GM19455 (cell line): ENCODE results near the gene DMD.
"Not testable (repeated sequence)": the region's sequence is repeated elsewhere in the genome, so short reads cannot be mapped to it uniquely, and the experiment has no call there.

Experiments used
- ATAC-seq: cut with Tn5 transposase; IDR thresholded peaks from one replicate; pipeline ENCODE4 v1.9.1; 2021; ENCODE audit not compliant: unreplicated experiment

Gene DMD

DNA sequence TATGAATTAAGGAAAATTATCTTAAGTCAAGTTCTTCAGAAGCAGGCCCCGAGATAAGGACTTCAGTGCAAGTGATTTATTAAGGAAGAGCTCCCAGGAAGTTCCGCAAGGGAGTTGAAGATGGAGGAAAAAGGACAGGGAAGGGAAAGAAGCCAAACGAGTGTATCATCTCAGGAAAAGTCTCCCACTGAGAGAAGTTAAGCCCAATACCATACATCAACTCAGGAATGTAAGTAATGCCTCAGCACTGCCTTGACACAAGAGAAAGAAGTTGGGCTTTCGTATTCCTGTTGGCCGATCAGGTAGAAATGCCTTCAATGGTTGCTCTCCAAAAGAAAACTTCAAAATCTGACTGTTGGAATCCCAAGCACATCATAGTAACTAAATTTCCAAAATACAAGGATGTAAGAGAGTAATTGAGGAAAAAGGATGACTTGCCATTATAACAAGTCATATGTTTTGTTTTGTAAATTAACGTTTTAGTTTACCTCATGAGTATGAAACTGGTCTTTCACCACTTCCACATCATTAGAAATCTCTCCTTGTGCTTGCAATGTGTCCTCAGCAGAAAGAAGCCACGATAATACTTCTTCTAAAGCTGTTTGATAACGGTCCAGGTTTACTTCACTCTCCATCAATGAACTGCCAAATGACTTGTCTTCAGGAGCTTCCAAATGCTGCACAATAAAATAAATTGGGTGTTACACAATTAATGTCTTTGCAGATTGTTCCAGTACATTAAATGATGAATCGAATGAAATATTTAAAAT lies 566.7 kb downstream of the DMD start:
- no peak for ATAC-seq

DNA sequence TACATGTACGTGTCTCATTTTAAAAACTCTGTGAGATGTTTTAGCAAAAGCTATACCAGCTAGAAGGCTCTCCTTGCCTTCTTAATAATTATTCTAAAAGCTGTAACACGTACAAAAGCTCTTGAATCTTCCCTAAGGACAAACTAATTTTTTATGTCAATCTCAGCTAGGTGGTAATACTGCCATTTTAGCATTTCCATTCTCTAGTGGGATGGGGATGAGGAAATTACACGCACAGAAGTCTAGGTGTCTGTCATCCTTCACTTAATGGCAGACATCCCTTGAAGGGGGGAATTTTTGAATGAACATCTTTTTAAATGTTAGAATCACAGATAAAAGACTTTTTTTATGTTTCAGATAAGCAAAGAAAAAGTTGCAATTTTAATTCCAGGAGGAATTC lies 569.1 kb downstream of the DMD start:
- no peak for ATAC-seq

DNA sequence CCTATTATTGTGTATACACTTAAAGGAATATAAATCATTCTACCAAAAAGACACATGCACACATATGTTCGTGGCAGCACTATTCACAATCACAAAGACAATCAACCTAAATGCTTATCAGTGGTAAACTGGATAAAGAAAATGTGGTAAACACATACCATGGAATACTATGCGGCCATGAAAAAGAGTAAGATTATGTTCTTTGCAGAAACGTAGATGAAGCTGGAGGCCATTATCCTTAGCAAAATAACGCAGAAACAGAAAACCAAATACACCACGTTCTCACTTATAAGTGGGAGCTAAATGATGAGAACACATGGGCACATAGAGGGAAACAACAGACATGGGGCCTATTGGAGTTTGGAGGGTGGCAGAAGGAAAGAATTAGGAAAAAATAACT lies 593.2 kb downstream of the DMD start:
- no peak for ATAC-seq

DNA sequence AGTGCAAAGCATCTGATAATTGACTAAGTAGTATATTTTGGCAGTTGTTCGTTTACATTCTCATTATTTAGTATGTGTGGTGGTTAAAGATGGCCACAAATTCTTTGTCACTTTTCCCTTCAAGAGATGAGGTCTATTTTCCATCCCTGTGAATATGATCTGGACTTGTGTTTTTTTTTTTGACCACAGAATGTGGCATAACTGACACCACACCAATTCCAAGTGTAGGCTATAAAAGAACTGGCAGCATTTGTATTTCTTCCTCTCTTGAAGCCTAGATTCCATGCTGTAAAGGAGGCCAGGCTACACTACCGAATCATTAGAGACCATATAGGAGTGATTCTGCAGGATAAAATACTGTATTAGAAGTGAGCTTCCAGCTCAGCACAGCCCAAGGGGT lies 596.6 kb downstream of the DMD start:
- no peak for ATAC-seq

DNA sequence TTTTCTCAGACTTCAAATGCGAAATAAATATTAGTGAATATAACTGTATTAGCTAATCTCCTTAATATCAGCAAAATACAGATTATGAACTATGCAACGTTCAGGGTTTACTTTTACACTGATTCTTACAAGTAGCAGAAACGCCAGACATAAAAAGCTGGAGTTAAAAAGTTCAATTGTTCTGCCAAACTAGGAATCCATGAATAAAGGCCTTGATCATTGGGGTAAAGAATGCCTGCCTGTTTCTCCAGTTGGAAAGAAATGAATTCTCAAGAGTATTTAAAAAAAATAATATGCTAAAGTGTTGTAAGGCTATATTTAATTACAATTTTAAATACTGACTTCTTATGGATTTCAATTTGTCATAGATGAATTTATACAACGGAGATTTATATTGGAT lies 612.2 kb downstream of the DMD start:
- no peak for ATAC-seq

DNA sequence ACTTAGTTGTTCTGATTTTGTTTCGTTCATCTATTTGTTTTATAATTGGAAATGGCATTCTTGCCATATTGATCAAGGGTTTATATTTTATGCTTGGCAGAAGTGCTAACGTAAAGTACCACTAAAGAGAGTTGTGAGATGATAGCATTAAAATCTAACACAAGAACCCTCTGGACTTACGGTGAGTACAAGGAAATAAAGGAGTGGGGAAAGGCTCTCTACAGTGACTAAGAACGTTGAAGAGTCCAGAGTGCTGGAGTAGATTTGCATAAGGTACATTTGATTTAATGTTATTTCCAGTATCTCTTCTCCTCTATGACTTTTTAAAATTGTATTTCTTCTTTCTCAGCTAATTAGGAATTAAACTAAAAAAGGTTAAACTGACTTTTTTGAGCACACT lies 612.6 kb downstream of the DMD start:
- ATAC-seq: no peak

DNA sequence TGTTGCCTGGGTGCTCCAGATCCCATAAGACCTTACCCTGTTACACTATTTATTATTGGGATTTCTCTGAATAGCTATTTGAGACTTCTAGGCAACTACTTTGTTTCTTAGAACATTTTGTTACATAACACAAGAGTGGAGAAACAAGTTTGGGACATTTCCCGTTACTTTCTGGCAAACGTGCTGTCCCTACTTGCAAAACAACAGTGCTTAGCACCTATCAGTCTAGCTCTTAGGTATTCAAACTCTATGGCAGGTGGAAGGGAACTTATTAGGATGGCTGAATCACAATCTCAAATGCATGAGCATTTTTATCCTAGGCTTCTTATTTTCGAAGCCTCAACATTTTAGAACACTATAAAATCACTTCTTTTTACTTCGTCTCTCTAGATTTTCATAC lies 613.6 kb downstream of the DMD start:
- ATAC-seq: no peak

DNA sequence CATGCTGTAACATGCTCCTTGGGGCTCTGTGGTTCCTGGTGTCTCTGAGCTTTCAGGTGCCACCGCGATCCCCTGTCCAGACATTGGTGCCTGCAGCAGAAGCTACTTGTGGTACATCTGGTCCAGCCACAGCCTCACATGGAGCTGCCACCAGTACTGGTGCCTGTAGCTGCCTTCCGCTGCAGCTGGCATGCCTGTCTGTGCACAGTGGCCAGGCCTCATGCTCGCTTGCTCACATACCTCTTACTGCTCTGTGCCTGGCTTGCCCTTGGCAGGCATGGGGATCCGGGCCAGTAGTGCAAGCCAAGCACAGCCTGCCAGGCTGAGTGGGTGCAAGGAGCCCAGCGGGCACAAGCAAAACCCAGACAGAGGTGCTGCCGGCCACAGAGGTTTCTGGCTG lies 618.6 kb downstream of the DMD start:
- no peak for ATAC-seq

DNA sequence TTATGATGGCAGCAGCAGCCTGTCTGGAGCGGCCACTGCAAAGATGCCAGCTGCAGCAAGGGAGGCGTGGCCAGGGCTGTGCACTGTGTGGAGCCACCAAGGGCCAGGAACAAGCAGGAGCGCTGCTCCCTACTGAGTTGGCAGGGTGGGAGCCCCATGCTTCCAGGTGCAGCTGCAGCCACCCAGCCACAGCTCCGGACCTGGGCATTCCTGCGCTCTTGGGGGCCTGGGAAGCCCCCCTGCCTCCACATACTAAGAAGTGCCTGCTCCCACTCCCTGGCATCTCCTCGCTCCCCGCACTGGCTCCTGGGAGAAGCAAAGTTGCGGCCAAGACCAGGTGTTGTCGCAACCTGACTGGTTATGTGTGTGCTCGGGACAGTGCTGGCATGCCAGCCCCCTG lies 619.8 kb downstream of the DMD start:
- no peak for ATAC-seq

DNA sequence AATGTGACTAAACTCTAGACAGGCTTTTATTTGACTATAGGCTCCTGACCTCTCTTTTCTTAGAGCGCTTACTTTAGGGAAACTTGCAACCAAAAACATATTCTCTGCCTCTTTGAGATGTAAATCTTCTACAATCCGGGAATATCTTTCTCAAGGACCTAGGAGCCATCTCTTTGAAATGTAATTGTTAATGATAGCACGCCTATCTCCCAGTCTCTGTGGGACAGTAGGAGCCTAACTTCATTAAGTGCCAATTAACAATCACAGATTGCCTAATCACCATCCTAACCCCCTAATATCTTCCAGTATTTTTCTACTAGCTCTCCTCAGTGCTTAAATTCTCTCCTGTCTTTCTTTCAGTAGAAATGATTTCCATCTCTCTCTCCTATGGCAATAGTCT lies 628.6 kb downstream of the DMD start:
- no peak for ATAC-seq

DNA sequence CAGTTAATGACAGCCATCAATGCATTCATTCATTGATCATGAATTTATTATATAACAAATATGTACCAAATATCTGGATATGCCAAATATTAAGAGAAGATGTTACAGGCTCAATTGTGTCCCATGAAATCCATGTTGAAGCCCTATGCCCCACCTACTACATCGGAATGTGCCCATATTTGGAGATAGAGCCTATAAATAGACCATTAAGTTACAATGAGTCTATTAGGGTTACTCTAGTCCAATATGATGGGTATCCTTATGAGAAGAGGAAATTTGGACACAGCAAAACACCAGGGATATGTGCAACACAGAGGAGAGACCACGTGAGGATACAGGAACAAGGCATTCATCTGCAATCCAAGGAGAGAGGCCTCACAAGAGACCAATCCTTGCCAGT lies 634.5 kb downstream of the DMD start:
- ATAC-seq: no peak

DNA sequence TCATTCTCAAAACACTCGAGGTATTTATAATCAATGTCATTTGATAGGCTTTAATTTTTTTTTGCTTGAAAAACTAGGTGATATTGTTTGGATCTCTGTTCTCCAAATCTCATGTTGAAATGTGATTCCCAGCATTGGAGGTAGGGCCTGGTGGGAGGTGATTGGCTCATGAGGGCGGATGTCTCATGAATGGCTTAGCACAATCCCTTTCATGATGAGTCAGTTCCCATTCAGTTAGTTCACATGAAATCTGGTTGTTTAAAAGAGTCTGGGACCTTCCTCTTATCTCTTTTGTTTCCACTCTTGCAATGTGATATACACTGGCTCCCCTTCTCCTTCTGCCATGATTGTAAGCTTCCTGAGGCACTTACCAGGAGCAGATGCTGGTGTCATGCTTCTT lies 638.7 kb downstream of the DMD start:
- no peak for ATAC-seq

DNA sequence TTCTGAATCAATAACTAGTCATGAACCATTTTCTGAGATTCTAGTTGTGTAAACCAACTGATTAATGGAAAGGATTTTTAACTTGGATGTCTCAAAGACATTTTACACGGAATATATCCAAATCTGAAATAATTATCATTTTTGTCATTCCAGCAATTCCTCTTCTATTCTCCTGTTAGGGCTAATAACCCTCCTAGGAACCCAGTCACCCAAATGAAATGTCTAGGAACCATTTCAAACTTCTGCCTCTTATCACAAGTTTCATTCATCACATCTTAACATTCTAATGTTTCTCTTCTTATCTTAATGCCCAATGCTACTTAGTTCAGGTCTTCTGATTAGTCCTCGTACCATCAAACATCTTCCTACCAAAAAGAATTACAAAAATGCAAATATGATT lies 639.8 kb downstream of the DMD start:
- no peak for ATAC-seq

DNA sequence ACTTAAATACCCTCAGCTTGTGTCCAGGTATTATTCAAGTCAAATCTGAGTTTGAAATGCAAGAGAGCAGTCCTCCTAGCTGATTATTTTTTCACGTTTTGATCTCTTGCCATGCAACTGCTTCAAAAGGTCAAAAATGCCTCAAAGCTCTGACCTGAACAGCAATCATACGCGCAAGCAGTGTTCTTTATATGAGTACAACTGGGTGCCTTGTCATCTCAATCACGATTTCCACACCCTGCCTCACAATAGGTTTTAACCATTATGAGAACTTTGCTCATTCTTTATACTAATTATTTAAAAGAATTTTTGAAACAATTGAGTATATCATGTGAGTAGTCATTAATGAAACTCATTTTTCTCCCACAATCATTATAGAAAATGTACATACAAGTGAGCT lies 649.1 kb downstream of the DMD start:
- ATAC-seq: no peak

DNA sequence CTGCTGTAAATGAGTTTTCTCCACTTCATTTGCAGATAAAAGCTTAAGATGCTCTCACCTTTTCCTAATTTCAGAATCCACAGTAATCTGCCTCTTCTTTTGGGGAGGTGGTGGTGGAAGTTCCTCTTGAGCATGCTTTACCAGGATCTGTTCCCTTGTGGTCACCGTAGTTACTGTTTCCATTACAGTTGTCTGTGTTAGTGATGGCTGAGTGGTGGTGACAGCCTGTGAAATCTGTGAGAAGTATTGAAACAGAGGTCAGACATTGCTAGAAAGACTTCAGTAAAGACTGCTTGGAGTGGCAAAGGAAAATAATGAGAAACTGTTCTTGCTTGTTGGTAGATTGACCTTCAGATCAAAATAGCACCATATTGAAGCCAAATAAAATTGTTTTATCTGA lies 666.2 kb downstream of the DMD start:
- ATAC-seq: no peak

DNA sequence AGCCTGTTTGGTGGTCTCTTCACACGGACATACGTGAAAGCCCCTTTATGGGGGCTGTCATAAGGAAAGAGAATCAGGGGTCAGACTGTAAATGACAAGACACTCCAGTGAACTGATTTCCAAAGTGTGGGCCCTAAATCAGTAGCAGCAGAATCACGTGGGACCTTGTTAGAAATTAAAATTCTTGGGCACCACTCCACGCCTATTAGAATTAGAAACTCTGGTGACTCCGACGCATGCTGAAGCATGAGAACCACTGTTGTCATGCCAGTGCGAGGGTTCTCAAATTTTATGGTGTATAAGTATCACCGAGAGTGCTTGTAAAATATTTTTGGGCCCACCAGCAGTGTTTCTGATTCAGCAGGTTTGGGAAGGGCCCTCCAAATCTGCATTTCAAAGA lies 672.8 kb downstream of the DMD start:
- no peak for ATAC-seq

DNA sequence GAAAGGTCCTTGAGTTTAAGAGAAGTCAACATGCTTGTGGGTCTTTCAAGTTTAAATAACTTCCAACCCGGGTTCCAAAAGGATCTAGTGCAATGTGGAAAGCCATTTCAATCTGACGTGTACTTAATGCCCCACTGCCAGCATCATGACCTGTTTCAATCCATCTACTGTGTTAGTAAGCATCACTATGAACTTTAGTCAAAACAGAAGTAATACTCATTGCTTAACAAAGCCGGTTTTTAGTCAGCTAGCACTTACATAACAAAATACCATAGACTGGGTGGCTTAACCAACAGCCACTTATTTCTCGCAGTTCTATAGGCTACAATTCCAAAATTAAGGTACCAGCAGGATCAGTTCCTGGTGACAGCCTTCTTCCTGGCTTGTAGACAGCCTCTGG lies 677.5 kb downstream of the DMD start:
- ATAC-seq: no peak

DNA sequence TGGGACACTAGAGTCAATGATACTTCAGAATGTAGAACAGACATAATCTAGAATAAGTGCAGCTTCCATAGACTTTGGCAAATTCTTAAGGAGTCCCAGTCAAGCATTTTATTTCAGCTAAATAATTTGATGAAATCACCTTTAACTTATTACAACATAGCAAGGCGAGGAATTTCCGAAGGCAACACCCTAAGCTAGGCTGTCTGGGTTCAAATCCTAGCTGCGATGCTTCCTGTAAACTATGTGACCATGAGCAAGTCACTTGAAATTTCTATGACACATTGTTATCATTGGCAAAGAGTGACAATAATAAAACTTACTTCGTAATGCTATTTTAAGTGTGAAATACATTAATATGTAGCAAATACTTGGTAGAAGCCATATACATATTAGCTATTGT lies 679.1 kb downstream of the DMD start:
- no peak for ATAC-seq

DNA sequence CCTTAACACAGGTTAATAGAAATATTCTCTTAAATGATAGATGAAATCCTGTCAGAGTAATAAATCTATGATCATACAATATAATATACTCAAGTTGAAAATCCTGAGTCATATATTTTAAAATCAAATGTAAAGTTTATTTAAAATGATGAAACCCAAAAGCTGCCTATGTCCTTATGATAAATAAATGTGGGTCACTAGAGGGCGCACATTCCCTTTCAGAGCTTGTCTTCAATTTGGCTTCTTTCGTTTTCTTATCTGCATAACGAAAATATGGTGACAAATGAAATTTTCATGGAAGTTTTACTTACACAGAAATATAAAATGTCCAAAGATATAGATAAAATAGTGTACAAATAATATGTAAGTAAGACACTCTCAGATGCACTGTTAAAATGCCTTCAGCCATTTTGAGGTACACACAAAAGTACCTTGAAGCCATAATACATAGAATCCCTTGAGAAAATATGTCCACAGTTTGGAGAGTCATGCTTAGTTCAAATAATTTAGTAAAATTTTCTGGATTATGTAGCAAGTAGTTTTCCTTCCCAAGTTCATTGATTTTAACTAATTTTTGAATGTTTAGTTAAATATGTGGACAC lies 680.4 kb downstream of the DMD start:
- no peak for ATAC-seq

DNA sequence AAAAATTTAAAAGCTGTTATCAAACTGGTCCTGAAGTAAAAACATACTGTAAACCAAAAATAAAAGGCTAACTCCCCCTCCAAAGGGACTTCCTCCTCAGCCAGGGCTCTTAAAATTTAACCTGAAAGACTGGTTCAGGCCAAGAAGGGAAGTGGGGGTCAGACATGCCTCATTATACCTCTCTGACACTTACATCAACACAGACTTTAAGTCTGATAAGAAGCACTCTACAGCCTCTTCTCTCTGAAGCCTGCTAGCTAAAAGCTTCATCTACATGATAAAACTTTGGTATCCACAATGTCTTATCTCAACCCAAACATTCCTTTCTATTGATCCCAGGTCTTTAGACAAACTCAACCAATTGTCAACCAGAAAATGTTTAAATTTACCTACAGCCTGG lies 682.9 kb downstream of the DMD start:
- ATAC-seq: not testable (repeated sequence)

DNA sequence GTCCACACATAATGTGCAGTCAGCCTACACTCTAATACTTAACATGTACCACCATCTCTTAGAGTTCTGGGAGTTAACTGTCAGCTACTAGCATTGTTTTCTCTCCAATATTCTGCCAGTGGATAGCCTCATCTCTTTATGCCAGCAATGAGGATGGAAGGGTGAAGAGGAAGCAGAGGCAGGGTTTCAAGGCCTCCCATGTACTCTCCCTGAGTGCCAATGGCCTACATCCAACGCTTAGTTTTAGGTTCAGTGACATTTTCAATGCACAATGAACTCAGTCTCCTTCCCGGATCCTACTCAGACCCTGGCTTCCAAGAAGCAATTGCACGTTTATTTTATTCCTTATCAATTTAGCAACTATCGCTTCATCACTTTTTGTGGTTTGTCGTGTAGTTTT lies 686.1 kb downstream of the DMD start:
- ATAC-seq: no peak

DNA sequence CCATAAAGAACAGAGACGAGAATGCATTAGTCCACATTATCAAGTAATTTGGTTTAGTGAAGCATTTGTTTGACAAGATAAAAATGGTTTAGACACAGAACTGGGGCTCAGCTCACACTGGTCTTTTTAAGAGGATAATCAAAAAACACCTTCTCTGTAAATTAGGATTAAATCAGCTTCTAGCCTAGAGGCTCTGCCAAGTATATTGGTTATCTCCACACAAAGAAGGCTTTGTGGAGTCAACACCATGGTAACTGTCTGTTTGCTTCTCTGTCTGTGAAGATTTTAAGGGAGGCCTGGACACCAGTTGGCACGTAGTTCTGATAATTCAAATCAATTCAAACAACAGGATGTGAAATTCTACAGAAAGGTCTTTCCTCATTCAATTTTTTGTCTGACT lies 687.0 kb downstream of the DMD start:
- ATAC-seq: no peak

DNA sequence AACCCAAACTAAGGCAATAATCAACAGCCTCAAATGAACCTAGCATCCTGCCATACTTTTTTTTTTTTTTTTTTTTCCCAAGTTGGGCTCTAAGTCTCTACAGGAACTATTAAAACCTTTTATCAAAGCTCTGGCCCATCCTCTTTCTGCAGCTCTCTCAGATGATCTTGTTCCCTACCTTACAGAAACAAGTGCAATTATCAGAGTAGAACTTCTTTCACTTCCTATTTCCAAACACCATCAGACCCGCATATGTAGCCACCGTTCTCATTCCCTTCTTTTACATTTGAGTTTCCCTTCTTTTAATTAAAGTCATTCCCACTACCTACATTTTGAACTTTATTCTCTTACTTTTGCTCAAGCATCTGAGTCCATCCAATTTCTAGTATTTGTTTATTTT lies 690.6 kb downstream of the DMD start:
- no peak for ATAC-seq
